IMR-90 (cell line): ENCODE data around the gene TMEM247. TPM values are rescaled to one million over a fixed set of nuclear protein-coding genes. Genes with fewer than 3 reads are reported as not detected.
A peak's percentile ranks its signal among the peaks of the same experiment; 100 is the strongest.

Experiments used
- ATAC-seq: fragments of 200-7000 bp; cut with Tn5 transposase; 2 replicates; pipeline ENCODE4 v1.9.1; 2020; ENCODE audit warnings: low read depth, mild to moderate bottlenecking, moderate library complexity
- BruUV-seq: library from RNA; stranded (reverse); fragments of 400-500 nt; replicated peaks from 2 replicates; lab custom pipeline; 2021; lab: Mats Ljungman, UMichigan
- CTCF ChIA-PET: fragments of 300-600 bp; formaldehyde crosslinking; extraction: SDS; loops from one replicate; lab custom pipeline; 2021; ENCODE audit warnings: antibody characterized with exemption; lab: Yijun Ruan, JAX
- POLR2A ChIA-PET: fragments of 300-600 bp; sonication (Branson Sonifier 250); formaldehyde crosslinking; loops from one replicate; lab custom pipeline; 2022; ENCODE audit warnings: antibody characterized with exemption; ENCODE audit not compliant: unreplicated experiment; lab: Charles Lee
- DNase-seq: peaks from one replicate; pipeline ENCODE4 v3.0.0; 2013
- H2AFZ ChIP-seq: replicated peaks from 2 replicates; pipeline ENCODE3; 2013; ENCODE audit warnings: low read length, mild to moderate bottlenecking; ENCODE audit not compliant: poor library complexity
- H2AK5ac ChIP-seq: 2 replicates; pipeline ENCODE4 v1.6.1; 2013; ENCODE audit warnings: low read depth, low read length, inconsistent platforms
- H2AK9ac ChIP-seq: replicated peaks from 2 replicates; pipeline ENCODE3; 2013; ENCODE audit warnings: mild to moderate bottlenecking, low read depth, low read length, moderate library complexity; ENCODE audit not compliant: poor library complexity
- H2BK120ac ChIP-seq: 2 replicates; pipeline ENCODE4 v1.6.1; 2013; ENCODE audit warnings: low read depth, low read length, inconsistent platforms
- H2BK15ac ChIP-seq: 3 replicates; pipeline ENCODE4 v1.6.1; 2013; ENCODE audit warnings: low read depth, low read length, inconsistent platforms
- H2BK20ac ChIP-seq: 2 replicates; pipeline ENCODE4 v1.6.1; 2013; ENCODE audit warnings: low read depth, mild to moderate bottlenecking, inconsistent platforms, low read length, moderate library complexity
- H2BK5ac ChIP-seq: 2 replicates; pipeline ENCODE4 v1.6.1; 2013; ENCODE audit warnings: mild to moderate bottlenecking, low read depth, low read length, inconsistent platforms; ENCODE audit not compliant: poor library complexity, severe bottlenecking
- H3K14ac ChIP-seq: replicated peaks from 2 replicates; pipeline ENCODE4 v1.6.1; 2013; ENCODE audit warnings: low read depth, low read length, inconsistent platforms
- H3K18ac ChIP-seq: 2 replicates; pipeline ENCODE4 v1.6.1; 2013; ENCODE audit warnings: low read depth, low read length, control low read depth
- H3K23ac ChIP-seq: 2 replicates; pipeline ENCODE4 v1.6.1; 2013; ENCODE audit warnings: low read depth, low read length, inconsistent platforms
- H3K27ac ChIP-seq: 2 replicates; pipeline ENCODE4 v1.5.1; 2013; ENCODE audit warnings: mild to moderate bottlenecking, control low read depth, low read length; ENCODE audit not compliant: insufficient read depth
- H3K27me3 ChIP-seq: 2 replicates; pipeline ENCODE4 v1.6.1; 2013; ENCODE audit warnings: low read length; ENCODE audit not compliant: control insufficient read depth, insufficient read depth
- H3K36me3 ChIP-seq: 2 replicates; pipeline ENCODE4 v1.6.1; 2013; ENCODE audit warnings: low read length, mixed read lengths; ENCODE audit not compliant: control insufficient read depth, insufficient read depth
- H3K4ac ChIP-seq: 2 replicates; pipeline ENCODE4 v1.6.1; 2013; ENCODE audit warnings: low read depth, low read length, inconsistent platforms
- H3K4me1 ChIP-seq: 2 replicates; pipeline ENCODE4 v1.6.1; 2013; ENCODE audit warnings: low read length, mixed read lengths; ENCODE audit not compliant: control insufficient read depth, insufficient read depth
- H3K4me2 ChIP-seq: 2 replicates; pipeline ENCODE4 v1.6.1; 2013; ENCODE audit warnings: low read depth, mild to moderate bottlenecking, control low read depth, low read length, moderate library complexity
- H3K4me3 ChIP-seq: 2 replicates; pipeline ENCODE4 v1.5.1; 2013; ENCODE audit warnings: low read depth, mild to moderate bottlenecking, control low read depth, low read length, moderate library complexity; ENCODE audit not compliant: insufficient read depth
- H3K56ac ChIP-seq: 2 replicates; pipeline ENCODE4 v1.6.1; 2013; ENCODE audit warnings: low read length, inconsistent platforms; ENCODE audit not compliant: insufficient read depth; ENCODE audit errors: extremely low read depth
- H3K79me1 ChIP-seq, 2 experiments: 2 replicates each; pipeline ENCODE4 v1.6.1; 2013; ENCODE audit warnings: low read length in 2 of 2, inconsistent platforms in 1 of 2, low read depth in 1 of 2
- H3K9ac ChIP-seq: 2 replicates; pipeline ENCODE4 v1.6.1; 2013; ENCODE audit warnings: low read depth, low read length, control low read depth
- H3K9me1 ChIP-seq: 2 replicates; pipeline ENCODE4 v1.6.1; 2013; ENCODE audit warnings: low read length, inconsistent platforms; ENCODE audit not compliant: insufficient read depth
- H3K9me3 ChIP-seq: 2 replicates; pipeline ENCODE4 v1.6.1; 2013; ENCODE audit warnings: low read length; ENCODE audit not compliant: control insufficient read depth, insufficient read depth
- H4K20me1 ChIP-seq: 2 replicates; pipeline ENCODE4 v1.6.1; 2013; ENCODE audit warnings: low read length, inconsistent platforms; ENCODE audit not compliant: insufficient read depth
- H4K5ac ChIP-seq: 2 replicates; pipeline ENCODE4 v1.6.1; 2013; ENCODE audit warnings: mild to moderate bottlenecking, low read depth, low read length, control low read depth
- H4K8ac ChIP-seq, 2 experiments: 2 replicates each; pipeline ENCODE4 v1.6.1; 2013; ENCODE audit warnings: low read depth in 2 of 2, low read length in 2 of 2, control low read depth in 1 of 2, inconsistent platforms in 1 of 2
- H4K91ac ChIP-seq: 2 replicates; pipeline ENCODE4 v1.6.1; 2013; ENCODE audit warnings: low read depth, low read length, inconsistent platforms; ENCODE audit not compliant: insufficient read depth
- BHLHE40 ChIP-seq: fragments of 150-350 bp; IDR thresholded peaks from 2 replicates; pipeline ENCODE4 v1.6.1; 2016; ENCODE audit warnings: mild to moderate bottlenecking, low read depth, low read length
- CEBPB ChIP-seq: IDR thresholded peaks from 2 replicates; pipeline ENCODE4 v1.6.1; 2012; ENCODE audit warnings: low read depth, low read length, improper control_type of control experiment
- CHD1 ChIP-seq: IDR thresholded peaks from 2 replicates; pipeline ENCODE4 v1.6.1; 2012; ENCODE audit warnings: low read depth, low read length, improper control_type of control experiment
- CTCF ChIP-seq: conservative IDR thresholded peaks from 2 replicates; pipeline ENCODE4 v1.5.1; 2012; ENCODE audit warnings: mild to moderate bottlenecking, low read depth, low read length, improper control_type of control experiment
- MAZ ChIP-seq: IDR thresholded peaks from 2 replicates; pipeline ENCODE4 v1.6.1; 2012; ENCODE audit warnings: low read depth, mild to moderate bottlenecking, low read length, improper control_type of control experiment, moderate library complexity, borderline replicate concordance
- MXI1 ChIP-seq: IDR thresholded peaks from 2 replicates; pipeline ENCODE4 v1.6.1; 2012; ENCODE audit warnings: low read depth, mild to moderate bottlenecking, low read length, moderate library complexity, borderline replicate concordance
- POLR2A ChIP-seq: IDR thresholded peaks from 2 replicates; pipeline ENCODE4 v1.6.1; 2012; ENCODE audit warnings: mild to moderate bottlenecking, low read depth, low read length
- RAD21 ChIP-seq: IDR thresholded peaks from 2 replicates; pipeline ENCODE4 v1.6.1; 2012; ENCODE audit warnings: low read length, improper control_type of control experiment
- SMC3 ChIP-seq: fragments of 150-350 bp; IDR thresholded peaks from 2 replicates; pipeline ENCODE4 v1.6.1; 2016; ENCODE audit warnings: low read depth, mild to moderate bottlenecking, antibody characterized with exemption, low read length, moderate library complexity
- dilution Hi-C: fragments of 300-500 bp; cut with HindIII; formaldehyde crosslinking; loops from one replicate; pipeline ENCODE4 v1.14.3; 2018; ENCODE audit warnings: low sequenced_read_pairs; ENCODE audit not compliant: unreplicated experiment
- in situ Hi-C: fragments of 300-500 bp; cut with MboI; formaldehyde crosslinking; loops from 3 replicates; pipeline ENCODE4 v1.14.3; 2019; ENCODE audit warnings: low sequenced_read_pairs, inconsistent platforms, mixed read lengths
- intact Hi-C: fragments of 100-400 bp; cut with micrococcal nuclease; formaldehyde crosslinking; loops from 2 replicates; pipeline ENCODE4 v1.10.0; 2022
- polyA plus RNA-seq, 3 experiments: library from polyadenylated mRNA; depleted of rRNA; stranded (reverse); fragments of >200 nt; gene quantifications; 2 replicates each; pipeline ENCODE4 v1.2.3, GENCODE V29; 2012; ENCODE audit warnings: low replicate concordance in 1 of 3
- total RNA-seq: library from RNA; depleted of rRNA; stranded (reverse); fragments of >200 nt; gene quantifications from 2 replicates; pipeline ENCODE4 v1.2.3, GENCODE V29; 2012
- TF ChIP-seq, protein P1 (sequence below): fragments of 150-350 bp; IDR thresholded peaks from 2 replicates; pipeline ENCODE4 v1.6.1; 2017; ENCODE audit warnings: mild to moderate bottlenecking, antibody characterized with exemption, low read length, low read depth

The TMEM247 gene
- total and polyA plus RNA-seq, 2 of the 4 experiments (the other 2 are of a cell fraction), result not detected

GRCh38 chr2:46436800-46437199, 42.6 kb upstream of the TMEM247 start:
- ChIA-PET CTCF (no interaction called here), POLR2A (no interaction called here)
- Histone ChIP-seq H2BK120ac (peak overlapping the region; percentile 99; the same call in 1 of the 2 replicates), H3K9me3 (no peaks in the 10 kb centered on the region), H3K18ac (peak overlapping the region; percentile 51), H4K91ac (peak overlapping the region; percentile 2; the same call in 1 of the 2 replicates), H3K4me3 (no peak overlapping the region), H3K36me3 (no peaks in the 10 kb centered on the region), H3K27me3 (no peaks in the 10 kb centered on the region), H2BK20ac (peak overlapping the region; percentile 61; the same call in 1 of the 2 replicates), H3K9ac (no peak overlapping the region), H3K23ac (no peak overlapping the region), H2AFZ (no peak overlapping the region), H3K14ac (no peak overlapping the region; the same call in 1 of the 2 replicates), H4K20me1 (no peaks in the 10 kb centered on the region), H3K4ac (peak overlapping the region; percentile 6; the same call in 1 of the 2 replicates), H2AK9ac (no peak overlapping the region), H4K8ac (no peak overlapping the region; a peak in 1 of 4 replicates), H2BK5ac (no peak overlapping the region), H3K4me1 (peaks cover 17% of the 10 kb centered on the region), H3K9me1 (peaks cover 8% of the 10 kb centered on the region; the same call in 1 of the 2 replicates), H2AK5ac (peak overlapping the region; percentile 11; the same call in 1 of the 2 replicates), H4K5ac (no peak overlapping the region), H3K27ac (no peak overlapping the region; the same call in 1 of the 2 replicates), H3K4me2 (no peak overlapping the region), H2BK15ac (peak overlapping the region; percentile 99; the same call in 2 of the 3 replicates), H3K56ac (no peak overlapping the region), H3K79me1 (no peaks in the 10 kb centered on the region; a peak in 1 of 4 replicates)
- dilution Hi-C loops, result no loop called here
- intact Hi-C loops, result loop anchor here (5.0 kb wide), 1 partner anchor 34 kb away; no protein-coding TSS in a partner anchor
- no peak for ATAC-seq
- BruUV-seq, result no TSS peak
- in situ Hi-C loops, result no loop called here
- TF ChIP-seq MXI1 (no peak), RAD21 (no peak), CHD1 (no peak), MAZ (no peak), SMC3 (no peak), BHLHE40 (no peak), POLR2A (no peak), CTCF (no peak), CEBPB (no peak)
- TF ChIP-seq, protein P1, sequence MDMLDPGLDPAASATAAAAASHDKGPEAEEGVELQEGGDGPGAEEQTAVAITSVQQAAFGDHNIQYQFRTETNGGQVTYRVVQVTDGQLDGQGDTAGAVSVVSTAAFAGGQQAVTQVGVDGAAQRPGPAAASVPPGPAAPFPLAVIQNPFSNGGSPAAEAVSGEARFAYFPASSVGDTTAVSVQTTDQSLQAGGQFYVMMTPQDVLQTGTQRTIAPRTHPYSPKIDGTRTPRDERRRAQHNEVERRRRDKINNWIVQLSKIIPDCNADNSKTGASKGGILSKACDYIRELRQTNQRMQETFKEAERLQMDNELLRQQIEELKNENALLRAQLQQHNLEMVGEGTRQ, result no peak
- no peak for DNase-seq
